ENCODE results near the gene TMEM219.
"Not testable (repeated sequence)": the region's sequence is repeated elsewhere in the genome, so short reads cannot be mapped to it uniquely, and the experiment has no call there.

TMEM219 gene

GRCh38 chr16:29961479-29962343 is at the start of gene TMEM219:
Gene TMEM219 (plus strand): TSS chr16:29962079. CDS start chr16:29963144, 1,065 bp downstream.
- DNase-seq = peak; percentile 63 to 92

- DNase-seq = no peak
Observed at GRCh38 chr16:29912087-29912486, 49.8 kb upstream of the TMEM219 start.

- no peak for DNase-seq
Observed at GRCh38 chr16:29913514-29913913, 48.4 kb upstream of the TMEM219 start.

GRCh38 chr16:29915590-29916247 is 46.2 kb upstream of the TMEM219 start:
- DNase-seq = no peak

- no peak for DNase-seq
Observed at GRCh38 chr16:29916979-29917378, 44.9 kb upstream of the TMEM219 start.

- no peak for DNase-seq
Observed at GRCh38 chr16:29920288-29921033, 41.4 kb upstream of the TMEM219 start.

- no peak for DNase-seq
Observed at GRCh38 chr16:29921034-29921385, 40.9 kb upstream of the TMEM219 start.

GRCh38 chr16:29922326-29922725 is 39.6 kb upstream of the TMEM219 start:
- no peak for DNase-seq

GRCh38 chr16:29922986-29923501 is 38.8 kb upstream of the TMEM219 start:
- DNase-seq = no peak

GRCh38 chr16:29925105-29925756 is 36.6 kb upstream of the TMEM219 start:
- DNase-seq = no peak

GRCh38 chr16:29925781-29926710 is 35.8 kb upstream of the TMEM219 start, which contains the start of gene KCTD13:
Gene KCTD13 (minus strand): TSS chr16:29926226. CDS start chr16:29926033, 193 bp downstream.
- peak; percentile 67 to 88 for DNase-seq

- peak; percentile 27 to 58 for DNase-seq
Observed at GRCh38 chr16:29926711-29927052, 35.2 kb upstream of the TMEM219 start.

GRCh38 chr16:29927070-29927905 is 34.6 kb upstream of the TMEM219 start:
- DNase-seq = no peak

GRCh38 chr16:29931750-29932149 is 30.1 kb upstream of the TMEM219 start:
- not testable (repeated sequence) for DNase-seq

- DNase-seq = no peak
Observed at GRCh38 chr16:29940656-29941055, 21.2 kb upstream of the TMEM219 start.

GRCh38 chr16:29943846-29944799 is 17.8 kb upstream of the TMEM219 start:
- peak; percentile 54 to 63 for DNase-seq

GRCh38 chr16:29947897-29948296 is 14.0 kb upstream of the TMEM219 start:
- DNase-seq = no peak

- no peak for DNase-seq
Observed at GRCh38 chr16:29950806-29951461, 10.9 kb upstream of the TMEM219 start.
